Esophagus squamous epithelium (tissue), 5 donors: ENCODE measurements around the gene RHOC. TPM values are rescaled to one million over a fixed set of nuclear protein-coding genes. Genes with fewer than 3 reads are reported as not detected.

Experiments
- DNase-seq: peaks from one replicate; lab custom pipeline; 2025; lab: John Stamatoyannopoulos, UW
- H3K27ac ChIP-seq, 4 donors: fragments of 200-600 bp; sonication (generic); one replicate each; pipeline ENCODE4 v1.5.1; 2016 to 2019; ENCODE audit warnings: mild to moderate bottlenecking in 1 of 4
- H3K27me3 ChIP-seq, 4 donors: fragments of 200-600 bp; sonication (generic); 1 replicate in 3 of 4; 2 replicates in 1 of 4; pipeline versions ENCODE4 v1.5.1 to v1.6.0; 2017 to 2021; ENCODE audit warnings: antibody characterized with exemption in 1 of 4
- H3K36me3 ChIP-seq, 3 donors: fragments of 200-600 bp; sonication (generic); one replicate each; pipeline ENCODE4 v1.5.1; 2016 to 2019
- H3K4me1 ChIP-seq, 3 donors: fragments of 200-600 bp; sonication (generic); one replicate each; pipeline ENCODE4 v1.5.1; 2017 to 2019
- H3K4me3 ChIP-seq, 4 donors: fragments of 200-600 bp; sonication (generic); 1 replicate in 3 of 4; 2 replicates in 1 of 4; pipeline ENCODE4 v1.5.1; 2016 to 2019; ENCODE audit warnings: mild to moderate bottlenecking in 2 of 4, moderate library complexity in 1 of 4
- H3K9me3 ChIP-seq, 3 donors: fragments of 200-600 bp; sonication (generic); one replicate each; pipeline ENCODE4 v1.5.1; 2016 to 2019
- POLR2A ChIP-seq, 4 donors: fragments of 450-650 bp; IDR thresholded peaks; one replicate each; pipeline ENCODE4 v1.6.1; 2017; ENCODE audit warnings: antibody characterized with exemption in 4 of 4, mild to moderate bottlenecking in 4 of 4, moderate library complexity in 3 of 4
- WGBS, 2 donors: methylation state at CpG; one replicate each; pipeline ENCODE4 v1.1.5; 2018; 5-methylcytosine and 5-hydroxymethylcytosine counted together
- intact Hi-C: fragments of 100-400 bp; cut with DNase I; formaldehyde crosslinking; loops from one replicate; pipeline ENCODE4 v1.15.0; 2022
- total RNA-seq, 4 donors: library from RNA; depleted of rRNA; stranded (reverse); fragments of >200 nt; gene quantifications; one replicate each; pipeline ENCODE4 v1.1.0, GENCODE V29; 2016
- TF ChIP-seq, protein P1 (sequence below), 6 experiments: fragments of 450-650 bp in 4 of 6; fragments of 200-600 bp in 2 of 6; sonication (generic) in 2 of 6; IDR thresholded peaks; one replicate each; pipeline ENCODE4 v1.5.1; 2016 to 2019; ENCODE audit warnings: antibody characterized with exemption in 6 of 6, mild to moderate bottlenecking in 4 of 6, moderate library complexity in 4 of 6
- donor health status: DM: yes; HTN: yes; CAD: no.

RHOC gene
- total RNA-seq, 4 donors from 2014 or later: 49.9 to 108 (median 78.0) TPM

DNA sequence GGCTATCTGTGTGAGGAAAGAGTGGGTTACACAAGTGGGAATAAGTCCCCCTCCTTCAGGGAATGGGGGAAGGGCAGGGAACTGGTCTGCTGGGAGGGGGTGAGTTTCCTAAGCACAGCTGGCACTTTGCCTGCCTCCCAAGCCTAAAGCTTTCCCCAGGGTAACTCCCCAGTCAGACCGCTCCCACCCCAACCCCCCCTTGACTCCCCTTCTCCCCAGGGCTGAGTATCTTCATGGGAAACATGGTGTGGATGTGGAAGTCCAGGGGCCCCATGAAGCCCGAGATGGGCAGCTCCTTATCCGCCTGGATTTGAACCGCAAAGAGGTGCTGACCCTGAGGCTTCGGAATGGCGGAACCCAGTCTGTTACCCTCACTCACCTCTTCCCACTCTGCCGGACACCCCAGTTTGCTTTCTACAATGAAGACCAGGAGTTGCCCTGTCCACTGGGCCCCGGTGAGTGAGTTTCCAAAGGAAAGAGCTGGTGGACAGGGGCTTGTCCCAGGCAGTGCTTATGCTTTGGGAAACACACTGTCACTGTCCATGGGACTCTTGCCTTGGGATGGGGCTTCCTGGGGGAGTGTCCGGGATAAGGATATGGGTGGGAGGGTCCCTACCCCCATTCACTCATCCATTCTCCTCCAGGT is 17.6 kb downstream of the RHOC start:
- Histone ChIP-seq H3K36me3 (peaks cover 15 to 54% (median 26%) of the 10 kb centered on the region in 3 donors), H3K27me3 (no peaks in the 10 kb centered on the region), H3K9me3 (no peaks in the 10 kb centered on the region), H3K4me3 (no peak overlapping the region), H3K27ac (peak overlapping the region in 3 of 4 donors; percentile 43 to 84 (median 77)), H3K4me1 (peaks cover 11 to 34% (median 13%) of the 10 kb centered on the region in 3 donors)
- intact Hi-C loops: no loop called here
- no peak for DNase-seq
- WGBS, 2 donors: 97% methylated on average over 4 of the region's 9 CpGs; no CpG with 5 or more reads in 1 of the 2 donors
- TF ChIP-seq, protein P1, sequence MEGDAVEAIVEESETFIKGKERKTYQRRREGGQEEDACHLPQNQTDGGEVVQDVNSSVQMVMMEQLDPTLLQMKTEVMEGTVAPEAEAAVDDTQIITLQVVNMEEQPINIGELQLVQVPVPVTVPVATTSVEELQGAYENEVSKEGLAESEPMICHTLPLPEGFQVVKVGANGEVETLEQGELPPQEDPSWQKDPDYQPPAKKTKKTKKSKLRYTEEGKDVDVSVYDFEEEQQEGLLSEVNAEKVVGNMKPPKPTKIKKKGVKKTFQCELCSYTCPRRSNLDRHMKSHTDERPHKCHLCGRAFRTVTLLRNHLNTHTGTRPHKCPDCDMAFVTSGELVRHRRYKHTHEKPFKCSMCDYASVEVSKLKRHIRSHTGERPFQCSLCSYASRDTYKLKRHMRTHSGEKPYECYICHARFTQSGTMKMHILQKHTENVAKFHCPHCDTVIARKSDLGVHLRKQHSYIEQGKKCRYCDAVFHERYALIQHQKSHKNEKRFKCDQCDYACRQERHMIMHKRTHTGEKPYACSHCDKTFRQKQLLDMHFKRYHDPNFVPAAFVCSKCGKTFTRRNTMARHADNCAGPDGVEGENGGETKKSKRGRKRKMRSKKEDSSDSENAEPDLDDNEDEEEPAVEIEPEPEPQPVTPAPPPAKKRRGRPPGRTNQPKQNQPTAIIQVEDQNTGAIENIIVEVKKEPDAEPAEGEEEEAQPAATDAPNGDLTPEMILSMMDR (IDR thresholded peaks at IDR 0.05): no peak
- no peak for TF ChIP-seq POLR2A (IDR thresholded peaks at IDR 0.05)

DNA sequence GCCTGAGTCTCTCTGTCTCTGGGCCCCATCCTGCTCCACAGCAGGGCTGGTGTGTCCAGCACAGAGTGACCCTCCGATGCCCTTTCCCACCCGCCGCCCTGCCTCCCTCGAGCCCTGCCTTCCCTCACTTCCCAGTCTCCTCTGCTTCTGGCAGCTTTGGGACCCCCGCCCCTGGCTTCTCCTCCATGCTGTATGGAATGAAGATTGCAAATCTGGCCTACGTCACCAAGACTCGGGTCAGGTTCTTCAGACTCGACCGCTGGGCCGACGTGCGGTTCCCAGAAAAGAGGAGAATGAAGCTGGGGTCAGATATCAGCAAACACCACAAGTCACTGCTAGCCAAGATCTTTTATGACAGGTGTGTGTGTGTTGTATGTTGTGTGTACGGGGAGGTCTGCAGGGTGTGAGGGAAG is 18.1 kb downstream of the RHOC start:
- peak overlapping the region; percentile 43 to 84 (median 68) for H3K27ac ChIP-seq
- WGBS, 2 donors: 76 to 77% methylated on average over 9 to 12 of the region's 13 CpGs
- peaks cover 10 to 49% (median 20%) of the 10 kb centered on the region in 3 donors for H3K36me3 ChIP-seq
- H3K9me3 ChIP-seq: no peaks in the 10 kb centered on the region
- intact Hi-C loops: no loop called here
- no peak for DNase-seq
- no peak for TF ChIP-seq POLR2A (IDR thresholded peaks at IDR 0.05)
- TF ChIP-seq, protein P1 (IDR thresholded peaks at IDR 0.05): no peak
- H3K4me1 ChIP-seq: peaks cover 11 to 34% (median 13%) of the 10 kb centered on the region in 3 donors
- H3K27me3 ChIP-seq: no peaks in the 10 kb centered on the region
- no peak overlapping the region for H3K4me3 ChIP-seq

DNA sequence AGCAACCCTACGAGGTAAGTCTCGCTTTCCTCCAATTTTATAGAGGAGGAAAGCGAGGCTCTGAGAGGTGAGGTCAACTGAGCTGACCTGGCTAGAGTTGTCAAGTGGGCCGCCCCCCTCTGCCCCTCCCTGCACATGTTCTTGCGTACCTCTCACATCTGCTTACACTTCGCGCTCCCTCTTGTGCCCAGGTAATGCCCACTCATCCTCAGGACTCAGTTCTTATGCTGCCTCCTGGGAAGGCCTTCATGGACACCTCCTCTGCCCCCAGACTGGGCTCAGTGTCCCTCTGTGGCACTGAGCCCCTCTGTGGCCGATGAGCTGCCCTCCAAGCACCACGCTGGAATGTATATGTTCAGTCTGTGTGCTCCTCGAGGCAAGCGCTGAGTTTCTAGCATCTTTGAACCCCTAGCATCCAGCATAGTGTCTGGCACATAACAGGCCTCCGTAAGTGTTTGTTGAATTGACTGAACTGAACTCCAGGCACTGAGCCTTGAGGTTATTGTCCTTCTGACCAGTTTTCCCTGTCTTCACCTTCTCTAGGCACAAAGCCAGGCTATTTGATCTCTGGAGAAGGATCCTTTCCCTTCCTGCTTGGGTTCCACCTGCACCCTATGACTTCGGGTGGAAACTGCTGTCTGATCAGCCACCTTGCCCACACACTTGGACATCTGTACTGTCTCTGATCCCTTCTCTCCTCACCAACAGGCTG is 19.0 kb downstream of the RHOC start:
- H3K27ac ChIP-seq: peak overlapping the region; percentile 59 to 84 (median 72)
- H3K27me3 ChIP-seq: no peaks in the 10 kb centered on the region
- WGBS, 2 donors: 81 to 85% methylated on average over 11 to 13 of the region's 13 CpGs
- H3K36me3 ChIP-seq: peaks cover 6 to 40% (median 17%) of the 10 kb centered on the region in 3 donors
- no peak overlapping the region for H3K4me3 ChIP-seq
- no peak for DNase-seq
- intact Hi-C loops: no loop called here
- peaks cover 11 to 34% (median 13%) of the 10 kb centered on the region in 3 donors for H3K4me1 ChIP-seq
- no peaks in the 10 kb centered on the region for H3K9me3 ChIP-seq
- TF ChIP-seq, protein P1 (IDR thresholded peaks at IDR 0.05): no peak
- TF ChIP-seq POLR2A (IDR thresholded peaks at IDR 0.05): no peak

DNA sequence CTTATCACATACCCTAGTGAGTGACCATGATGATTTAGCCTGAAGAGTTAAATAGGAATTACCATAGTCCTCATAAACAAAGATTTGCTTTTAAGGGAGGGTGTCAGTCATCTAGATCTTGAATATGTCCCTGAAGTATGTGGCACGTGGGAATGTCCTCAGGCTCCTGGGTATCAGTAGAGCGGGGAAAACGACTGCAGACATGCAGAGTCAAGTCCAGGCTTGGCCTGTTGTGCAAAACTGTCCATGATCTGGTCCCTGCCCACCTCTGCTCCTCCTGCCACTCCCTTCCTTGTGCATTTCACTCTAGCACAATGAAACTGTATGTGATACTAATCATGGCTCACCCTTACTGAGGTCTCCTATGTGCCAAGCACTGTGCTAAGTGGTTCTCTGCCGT is 19.6 kb downstream of the RHOC start:
- no peak overlapping the region for H3K4me3 ChIP-seq
- no peak for DNase-seq
- peaks cover under 1 to 35% (median 12%) of the 10 kb centered on the region in 3 donors for H3K36me3 ChIP-seq
- intact Hi-C loops: no loop called here
- H3K27ac ChIP-seq: peak overlapping the region; percentile 59 to 84 (median 72)
- no peaks in the 10 kb centered on the region for H3K27me3 ChIP-seq
- peaks cover 11 to 34% (median 13%) of the 10 kb centered on the region in 3 donors for H3K4me1 ChIP-seq
- TF ChIP-seq, protein P1 (IDR thresholded peaks at IDR 0.05): no peak
- TF ChIP-seq POLR2A (IDR thresholded peaks at IDR 0.05): no peak
- H3K9me3 ChIP-seq: no peaks in the 10 kb centered on the region
- WGBS, 2 donors: 41 to 55% methylated on average over 4 of the region's 4 CpGs

DNA sequence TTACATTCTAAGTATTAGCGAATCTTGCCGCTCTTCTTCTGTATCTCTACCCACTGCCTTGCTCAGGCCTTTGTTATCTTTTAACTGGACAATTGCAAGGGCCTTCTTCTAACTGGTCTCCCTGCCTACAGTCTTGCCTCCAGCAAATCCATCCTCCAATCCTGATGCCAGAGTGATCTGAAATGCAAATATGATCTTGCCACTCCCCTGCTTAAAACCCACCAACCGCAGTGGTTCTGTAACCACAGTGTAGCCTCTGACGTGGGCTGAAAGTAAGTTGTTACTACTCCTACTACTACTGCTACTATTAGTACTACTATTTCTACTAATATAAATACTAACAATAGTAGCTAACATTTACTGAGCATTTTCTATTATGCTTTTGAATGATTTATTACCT is 20.1 kb downstream of the RHOC start:
- peaks cover 11 to 34% (median 13%) of the 10 kb centered on the region in 3 donors for H3K4me1 ChIP-seq
- no peaks in the 10 kb centered on the region for H3K9me3 ChIP-seq
- peak overlapping the region; percentile 41 to 84 (median 63) for H3K27ac ChIP-seq
- no peak for DNase-seq
- whole genome bisulfite sequencing, 2 donors: 78 to 82% methylated on average over 4 of the region's 4 CpGs
- no peak for TF ChIP-seq POLR2A (IDR thresholded peaks at IDR 0.05)
- TF ChIP-seq, protein P1 (IDR thresholded peaks at IDR 0.05): no peak
- H3K4me3 ChIP-seq: no peak overlapping the region
- peaks cover 0 to 29% (median 11%) of the 10 kb centered on the region in 3 donors for H3K36me3 ChIP-seq
- no peaks in the 10 kb centered on the region for H3K27me3 ChIP-seq
- intact Hi-C loops: no loop called here
